BE2C (cell line): ENCODE data around the gene TCN1.

ENCODE experiments used
- DNase-seq: peaks from one replicate; pipeline ENCODE4 v3.0.0-alpha.2; 2020
- H3K27me3 ChIP-seq: fragments of 250-450 bp; sonication (Bioruptor Pico); 2 replicates; pipeline ENCODE4 v1.5.1; 2020; ENCODE audit warnings: mild to moderate bottlenecking
- H3K36me3 ChIP-seq: fragments of 250-450 bp; sonication (Bioruptor Pico); 2 replicates; pipeline ENCODE4 v1.5.1; 2020; ENCODE audit warnings: mild to moderate bottlenecking
- H3K4me1 ChIP-seq: fragments of 250-450 bp; sonication (Bioruptor Pico); 2 replicates; pipeline ENCODE4 v1.5.1; 2020
- H3K4me3 ChIP-seq: 2 replicates; pipeline ENCODE4 v1.5.1; 2011; ENCODE audit warnings: low read depth, low read length
- H3K9me3 ChIP-seq: fragments of 250-450 bp; sonication (Bioruptor Pico); 2 replicates; pipeline ENCODE4 v1.5.1; 2020
- CTCF ChIP-seq: IDR thresholded peaks from 2 replicates; pipeline ENCODE4 v1.5.1; 2012; ENCODE audit warnings: mild to moderate bottlenecking, low read depth, low read length

TCN1 gene

GRCh38 chr11:59877784-59878183, 11.5 kb upstream of the TCN1 start:
- Histone ChIP-seq H3K4me1 (no peaks in the 10 kb centered on the region), H3K27me3 (no peaks in the 10 kb centered on the region), H3K36me3 (no peaks in the 10 kb centered on the region), H3K9me3 (no peaks in the 10 kb centered on the region), H3K4me3 (no peak overlapping the region)
- DNase-seq = no peak
- no peak for TF ChIP-seq CTCF

- Histone ChIP-seq H3K27me3 (no peaks in the 10 kb centered on the region), H3K4me1 (no peaks in the 10 kb centered on the region), H3K36me3 (no peaks in the 10 kb centered on the region), H3K9me3 (no peaks in the 10 kb centered on the region), H3K4me3 (no peak overlapping the region)
- no peak for DNase-seq
- no peak for TF ChIP-seq CTCF
Measured at GRCh38 chr11:59877325-59877724, 11.0 kb upstream of the TCN1 start.

- no peak for DNase-seq
- H3K4me1 ChIP-seq = no peaks in the 10 kb centered on the region
- H3K9me3 ChIP-seq = no peaks in the 10 kb centered on the region
- H3K27me3 ChIP-seq = no peaks in the 10 kb centered on the region
- H3K36me3 ChIP-seq = no peaks in the 10 kb centered on the region
- H3K4me3 ChIP-seq = no peak overlapping the region
- no peak for TF ChIP-seq CTCF
Measured at GRCh38 chr11:59875856-59876519, 9.7 kb upstream of the TCN1 start.

- no peak for DNase-seq
Measured at GRCh38 chr11:59872076-59872475, 5.8 kb upstream of the TCN1 start.

GRCh38 chr11:59867946-59868345, 1.7 kb upstream of the TCN1 start:
- Histone ChIP-seq H3K4me1 (no peaks in the 10 kb centered on the region), H3K36me3 (no peaks in the 10 kb centered on the region), H3K4me3 (no peak overlapping the region), H3K27me3 (no peaks in the 10 kb centered on the region), H3K9me3 (no peaks in the 10 kb centered on the region)
- DNase-seq = no peak
- no peak for TF ChIP-seq CTCF

More at GRCh38 chr11:59872076-59872475, 5.8 kb upstream of the TCN1 start:
- Histone ChIP-seq H3K36me3 (no peaks in the 10 kb centered on the region), H3K9me3 (no peaks in the 10 kb centered on the region), H3K27me3 (no peaks in the 10 kb centered on the region), H3K4me1 (no peaks in the 10 kb centered on the region), H3K4me3 (no peak overlapping the region)
- no peak for TF ChIP-seq CTCF

- DNase-seq = no peak
- no peak for TF ChIP-seq CTCF
- no peaks in the 10 kb centered on the region for H3K36me3 ChIP-seq
- H3K4me1 ChIP-seq = no peaks in the 10 kb centered on the region
- no peak overlapping the region for H3K4me3 ChIP-seq
- no peaks in the 10 kb centered on the region for H3K27me3 ChIP-seq
- no peaks in the 10 kb centered on the region for H3K9me3 ChIP-seq
Measured at GRCh38 chr11:59866836-59867235, 549 bp upstream of the TCN1 start.
